GM20000 (cell line): ENCODE results near the gene KLF7.

Experiments used
- DNase-seq: peaks from one replicate; pipeline ENCODE4 v3.0.0; 2012; ENCODE audit warnings: low spot score
- CTCF ChIP-seq: IDR thresholded peaks from 2 replicates; pipeline ENCODE4 v1.5.1; 2012; ENCODE audit warnings: mild to moderate bottlenecking, control low read depth; ENCODE audit errors: extremely low read depth, missing control alignments

Gene KLF7

GRCh38 chr2:207085110-207085509 lies 80.6 kb downstream of the KLF7 start:
- no peak for TF ChIP-seq CTCF
- DNase-seq = no peak

- no peak for TF ChIP-seq CTCF
- no peak for DNase-seq
Observed at GRCh38 chr2:207083361-207084110, 82.2 kb downstream of the KLF7 start.

- no peak for TF ChIP-seq CTCF
- no peak for DNase-seq
Observed at GRCh38 chr2:207082619-207083018, 83.1 kb downstream of the KLF7 start.

GRCh38 chr2:207078186-207078798 lies 87.5 kb downstream of the KLF7 start:
- DNase-seq = no peak
- no peak for TF ChIP-seq CTCF

GRCh38 chr2:207077266-207077665 lies 88.5 kb downstream of the KLF7 start:
- no peak for DNase-seq
- TF ChIP-seq CTCF = no peak

- no peak for DNase-seq
- TF ChIP-seq CTCF = no peak
Observed at GRCh38 chr2:207075456-207075855, 90.3 kb downstream of the KLF7 start.

- TF ChIP-seq CTCF = no peak
- peak; percentile 19 for DNase-seq
Observed at GRCh38 chr2:207073801-207074678, 91.7 kb downstream of the KLF7 start.
